HG03457 (cell line): ENCODE data around the gene GPD2.
"Not testable (repeated sequence)": the region's sequence is repeated elsewhere in the genome, so short reads cannot be mapped to it uniquely, and the experiment has no call there.

Source experiments
- ATAC-seq: cut with Tn5 transposase; IDR thresholded peaks from one replicate; pipeline ENCODE4 v1.9.1; 2021; ENCODE audit warnings: moderate number of reproducible peaks; ENCODE audit not compliant: unreplicated experiment

Gene GPD2

GRCh38 chr2:156580501-156580900 lies 144.3 kb downstream of the GPD2 start:
- ATAC-seq, result no peak

- ATAC-seq, result no peak
Observed at GRCh38 chr2:156581280-156581679, 145.1 kb downstream of the GPD2 start.

- no peak for ATAC-seq
Observed at GRCh38 chr2:156585457-156585856, 149.3 kb downstream of the GPD2 start.

- no peak for ATAC-seq
Observed at GRCh38 chr2:156586621-156587020, 150.4 kb downstream of the GPD2 start.

- ATAC-seq, result no peak
Observed at GRCh38 chr2:156589381-156590079, 153.4 kb downstream of the GPD2 start.

GRCh38 chr2:156590085-156590739 lies 154.0 kb downstream of the GPD2 start:
- no peak for ATAC-seq

- ATAC-seq, result no peak
Observed at GRCh38 chr2:156592809-156593593, 156.8 kb downstream of the GPD2 start.

GRCh38 chr2:156593594-156593921 lies 157.4 kb downstream of the GPD2 start:
- ATAC-seq, result no peak

GRCh38 chr2:156598563-156598962 lies 162.4 kb downstream of the GPD2 start:
- ATAC-seq, result no peak

GRCh38 chr2:156600196-156600595 lies 164.0 kb downstream of the GPD2 start:
- no peak for ATAC-seq

- no peak for ATAC-seq
Observed at GRCh38 chr2:156601855-156602551, 165.8 kb downstream of the GPD2 start.

GRCh38 chr2:156602552-156602933 lies 166.4 kb downstream of the GPD2 start:
- ATAC-seq, result no peak

GRCh38 chr2:156615836-156616322 lies 179.7 kb downstream of the GPD2 start:
- ATAC-seq, result no peak

GRCh38 chr2:156618071-156618470 lies 181.9 kb downstream of the GPD2 start:
- not testable (repeated sequence) for ATAC-seq

GRCh38 chr2:156619021-156619539 lies 182.9 kb downstream of the GPD2 start:
- no peak for ATAC-seq

GRCh38 chr2:156622491-156622890 lies 186.3 kb downstream of the GPD2 start:
- ATAC-seq, result no peak

GRCh38 chr2:156625360-156626170 lies 189.4 kb downstream of the GPD2 start:
- no peak for ATAC-seq

GRCh38 chr2:156626931-156627330 lies 190.8 kb downstream of the GPD2 start:
- ATAC-seq, result no peak

GRCh38 chr2:156630579-156631337 lies 194.6 kb downstream of the GPD2 start:
- no peak for ATAC-seq
